Type B pancreatic cell (in vitro differentiated cells): Measurements from ENCODE around the gene UPK1A. TPM values are rescaled to one million over a fixed set of nuclear protein-coding genes. Genes with fewer than 3 reads are reported as not detected.
"Not testable (repeated sequence)": the region's sequence is repeated elsewhere in the genome, so short reads cannot be mapped to it uniquely, and the experiment has no call there.

ENCODE experiments used
- DNase-seq: peaks from one replicate; pipeline ENCODE4 v3.0.0; 2021; ENCODE audit warnings: mixed read lengths; ENCODE audit not compliant: unreplicated experiment; ENCODE audit errors: extremely low spot score
- H3K27ac Mint-ChIP-seq: 2 replicates; pipeline ENCODE4 v1.8.0; 2021; ENCODE audit warnings: mild to moderate bottlenecking, mixed read lengths
- H3K27me3 Mint-ChIP-seq: 2 replicates; pipeline ENCODE4 v1.8.0; 2021; ENCODE audit warnings: mixed read lengths
- H3K36me3 Mint-ChIP-seq: 2 replicates; pipeline ENCODE4 v1.8.0; 2021; ENCODE audit warnings: mixed read lengths
- H3K4me1 Mint-ChIP-seq: one replicate; pipeline ENCODE4 v1.8.0; 2021; ENCODE audit warnings: mixed read lengths; ENCODE audit not compliant: unreplicated experiment
- H3K4me3 Mint-ChIP-seq: 2 replicates; pipeline ENCODE4 v1.8.0; 2021; ENCODE audit warnings: mild to moderate bottlenecking, mixed read lengths
- H3K9me3 Mint-ChIP-seq: 2 replicates; pipeline ENCODE4 v1.8.0; 2021; ENCODE audit warnings: mixed read lengths
- total RNA-seq: library from RNA; stranded (reverse); gene quantifications from 2 replicates; pipeline ENCODE4 v1.2.1, GENCODE V29; 2021; ENCODE audit warnings: low replicate concordance
- TF ChIP-seq, protein P1 (sequence below): fragments of 200-600 bp; sonication (generic); conservative IDR thresholded peaks from 2 replicates; pipeline ENCODE4 v1.5.0; 2021; ENCODE audit warnings: antibody characterized with exemption, mild to moderate bottlenecking

Gene UPK1A
- total RNA-seq, 1 donor from 2014 or later: 4.4 TPM

DNA sequence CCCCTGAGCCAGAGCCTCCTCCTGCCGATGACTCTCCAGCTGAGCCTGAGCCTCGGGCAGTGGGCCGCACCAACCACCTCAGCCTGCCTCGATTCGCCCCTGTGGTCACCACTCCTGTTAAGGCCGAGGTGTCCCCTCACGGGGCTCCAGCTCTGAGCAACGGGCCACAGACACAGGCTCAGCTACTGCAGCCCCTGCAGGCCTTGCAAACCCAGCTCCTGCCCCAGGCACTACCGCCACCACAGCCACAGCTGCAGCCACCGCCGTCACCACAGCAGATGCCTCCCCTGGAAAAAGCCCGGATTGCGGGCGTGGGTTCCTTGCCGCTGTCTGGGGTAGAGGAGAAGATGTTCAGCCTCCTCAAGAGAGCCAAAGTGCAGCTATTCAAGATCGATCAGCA lies 55.1 kb downstream of the UPK1A start:
- Mint-ChIP-seq H3K4me1 (peaks cover 8% of the 10 kb centered on the region), H3K27me3 (no peaks in the 10 kb centered on the region), H3K27ac (no peak overlapping the region), H3K9me3 (no peaks in the 10 kb centered on the region), H3K36me3 (no peaks in the 10 kb centered on the region), H3K4me3 (no peak overlapping the region)
- TF ChIP-seq, protein P1, sequence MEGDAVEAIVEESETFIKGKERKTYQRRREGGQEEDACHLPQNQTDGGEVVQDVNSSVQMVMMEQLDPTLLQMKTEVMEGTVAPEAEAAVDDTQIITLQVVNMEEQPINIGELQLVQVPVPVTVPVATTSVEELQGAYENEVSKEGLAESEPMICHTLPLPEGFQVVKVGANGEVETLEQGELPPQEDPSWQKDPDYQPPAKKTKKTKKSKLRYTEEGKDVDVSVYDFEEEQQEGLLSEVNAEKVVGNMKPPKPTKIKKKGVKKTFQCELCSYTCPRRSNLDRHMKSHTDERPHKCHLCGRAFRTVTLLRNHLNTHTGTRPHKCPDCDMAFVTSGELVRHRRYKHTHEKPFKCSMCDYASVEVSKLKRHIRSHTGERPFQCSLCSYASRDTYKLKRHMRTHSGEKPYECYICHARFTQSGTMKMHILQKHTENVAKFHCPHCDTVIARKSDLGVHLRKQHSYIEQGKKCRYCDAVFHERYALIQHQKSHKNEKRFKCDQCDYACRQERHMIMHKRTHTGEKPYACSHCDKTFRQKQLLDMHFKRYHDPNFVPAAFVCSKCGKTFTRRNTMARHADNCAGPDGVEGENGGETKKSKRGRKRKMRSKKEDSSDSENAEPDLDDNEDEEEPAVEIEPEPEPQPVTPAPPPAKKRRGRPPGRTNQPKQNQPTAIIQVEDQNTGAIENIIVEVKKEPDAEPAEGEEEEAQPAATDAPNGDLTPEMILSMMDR: no peak
- no peak for DNase-seq

DNA sequence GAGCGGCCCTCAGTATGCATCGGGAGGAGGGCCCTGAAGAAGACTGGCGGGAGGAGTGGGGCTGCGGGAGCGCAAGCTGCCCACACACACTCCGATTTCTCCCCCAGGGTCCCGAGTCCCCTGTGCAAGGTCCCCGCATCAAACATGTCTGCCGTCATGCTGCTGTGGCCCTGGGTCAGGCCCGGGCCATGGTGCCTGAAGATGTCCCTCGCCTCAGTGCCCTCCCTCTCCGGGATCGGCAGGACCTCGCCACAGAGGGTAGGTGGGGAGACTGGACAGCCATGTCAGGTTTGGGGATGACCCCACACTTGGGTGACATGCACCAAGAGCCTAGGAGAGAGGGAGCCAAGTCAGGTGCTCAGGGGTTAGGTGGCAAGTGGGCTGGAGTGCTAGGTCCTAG lies 56.1 kb downstream of the UPK1A start:
- Mint-ChIP-seq H3K4me3 (no peak overlapping the region), H3K27ac (no peak overlapping the region), H3K36me3 (no peaks in the 10 kb centered on the region), H3K9me3 (no peaks in the 10 kb centered on the region), H3K27me3 (no peaks in the 10 kb centered on the region), H3K4me1 (peaks cover 4% of the 10 kb centered on the region)
- TF ChIP-seq, protein P1: no peak
- DNase-seq: no peak

DNA sequence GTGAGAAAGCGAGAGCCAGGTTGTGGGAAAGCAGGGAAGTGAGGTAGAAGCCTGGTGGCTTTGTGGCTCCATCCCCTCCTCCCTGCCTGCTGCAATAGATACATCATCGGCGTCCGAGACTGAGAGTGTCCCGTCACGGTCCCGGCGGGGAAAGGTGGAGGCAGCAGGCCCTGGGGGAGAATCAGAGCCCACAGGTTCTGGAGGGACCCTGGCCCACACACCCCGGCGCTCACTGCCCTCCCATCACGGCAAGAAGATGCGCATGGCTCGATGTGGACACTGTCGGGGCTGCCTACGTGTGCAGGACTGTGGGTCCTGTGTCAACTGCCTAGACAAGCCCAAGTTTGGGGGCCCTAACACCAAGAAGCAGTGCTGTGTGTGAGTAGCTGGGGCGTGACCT lies 56.6 kb downstream of the UPK1A start:
- no peaks in the 10 kb centered on the region for H3K36me3 Mint-ChIP-seq
- TF ChIP-seq, protein P1: no peak
- no peak overlapping the region for H3K27ac Mint-ChIP-seq
- H3K9me3 Mint-ChIP-seq: no peaks in the 10 kb centered on the region
- no peaks in the 10 kb centered on the region for H3K27me3 Mint-ChIP-seq
- peaks cover 4% of the 10 kb centered on the region for H3K4me1 Mint-ChIP-seq
- no peak for DNase-seq
- H3K4me3 Mint-ChIP-seq: no peak overlapping the region

DNA sequence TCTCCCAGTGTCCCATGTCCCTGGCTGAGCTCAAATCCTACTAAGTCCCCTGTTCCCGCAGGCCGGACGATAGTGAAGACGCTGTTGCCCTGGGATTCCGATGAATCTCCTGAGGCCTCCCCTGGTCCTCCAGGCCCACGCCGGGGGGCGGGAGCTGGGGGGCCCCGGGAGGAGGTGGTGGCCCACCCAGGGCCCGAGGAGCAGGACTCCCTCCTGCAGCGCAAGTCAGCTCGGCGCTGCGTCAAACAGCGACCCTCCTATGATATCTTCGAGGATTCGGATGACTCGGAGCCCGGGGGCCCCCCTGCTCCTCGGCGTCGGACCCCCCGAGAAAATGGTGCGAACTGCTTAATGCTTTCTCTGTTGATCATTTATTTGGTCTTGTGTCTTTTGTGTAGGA lies 57.4 kb downstream of the UPK1A start:
- Mint-ChIP-seq H3K27ac (no peak overlapping the region), H3K9me3 (no peaks in the 10 kb centered on the region), H3K4me3 (peak overlapping the region; percentile 31), H3K36me3 (no peaks in the 10 kb centered on the region), H3K4me1 (peaks cover 4% of the 10 kb centered on the region), H3K27me3 (no peaks in the 10 kb centered on the region)
- TF ChIP-seq, protein P1: no peak
- no peak for DNase-seq

DNA sequence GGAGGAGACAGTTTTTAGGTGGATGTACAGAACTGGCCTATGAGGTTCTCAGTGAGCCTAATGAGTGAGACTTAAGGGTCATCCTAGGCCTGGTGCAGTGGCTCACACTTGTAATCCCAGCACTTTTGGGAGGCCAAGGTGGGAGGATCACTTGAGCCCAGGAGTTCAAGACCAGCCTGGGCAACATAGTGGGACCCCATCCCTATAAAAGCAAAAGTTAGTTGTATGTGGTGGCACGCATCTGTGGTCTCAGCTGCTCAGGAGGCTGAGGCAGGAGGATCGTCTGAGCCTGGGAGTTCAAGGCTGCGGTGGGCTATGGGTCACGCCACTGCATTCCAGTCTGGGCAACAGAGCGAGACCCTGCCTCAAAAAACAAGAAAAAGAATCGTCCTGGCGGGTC lies 57.8 kb downstream of the UPK1A start:
- not testable (repeated sequence) for H3K4me3 Mint-ChIP-seq, H3K9me3 Mint-ChIP-seq, H3K27ac Mint-ChIP-seq, H3K36me3 Mint-ChIP-seq, H3K27me3 Mint-ChIP-seq, DNase-seq, H3K4me1 Mint-ChIP-seq

DNA sequence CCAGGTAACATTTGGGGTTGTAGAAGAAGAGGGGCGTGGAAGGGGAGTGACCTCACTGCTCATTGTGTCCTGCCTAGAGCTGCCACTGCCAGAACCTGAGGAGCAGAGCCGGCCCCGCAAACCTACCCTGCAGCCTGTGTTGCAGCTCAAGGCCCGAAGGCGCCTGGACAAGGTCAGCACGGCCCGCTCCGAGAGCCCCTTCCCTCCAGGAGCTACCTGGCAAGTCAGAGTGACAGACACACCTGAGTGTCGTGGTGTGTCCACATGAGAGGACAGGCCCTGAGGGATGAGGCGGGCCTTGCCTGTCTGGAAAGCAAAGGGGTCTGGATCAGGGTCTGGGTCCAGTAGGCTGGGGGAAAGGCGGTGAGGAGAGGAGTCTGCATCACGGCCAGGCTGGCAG lies 58.2 kb downstream of the UPK1A start:
- no peaks in the 10 kb centered on the region for H3K36me3 Mint-ChIP-seq
- no peak overlapping the region for H3K4me3 Mint-ChIP-seq
- H3K27ac Mint-ChIP-seq: no peak overlapping the region

More for the DNA sequence above, 58.2 kb downstream of the UPK1A start:
- TF ChIP-seq, protein P1: no peak
- no peaks in the 10 kb centered on the region for H3K9me3 Mint-ChIP-seq
- no peak for DNase-seq
- H3K4me1 Mint-ChIP-seq: no peaks in the 10 kb centered on the region
- no peaks in the 10 kb centered on the region for H3K27me3 Mint-ChIP-seq
